Naive thymus-derived CD8-positive, alpha-beta T cell (primary cell): Measurements from ENCODE around the gene GATB. TPM values are rescaled to one million over a fixed set of nuclear protein-coding genes. Genes with fewer than 3 reads are reported as not detected.

Experiments used
- ATAC-seq, 2 donors: fragments of 150-1000 bp; cut with Tn5 transposase in 1 of 2; sonication (Bioruptor Pico), chemical (Tn5 transposase) in 1 of 2; 1 replicate in 1 of 2; 2 replicates in 1 of 2; pipeline ENCODE4 v1.10.0; 2021; ENCODE audit warnings: mild to moderate bottlenecking in 2 of 2, moderate library complexity in 2 of 2
- POLR2A ChIA-PET: fragments of 350-600 bp; sonication (Branson Sonifier 250); formaldehyde crosslinking; loops from one replicate; lab custom pipeline; 2021; ENCODE audit warnings: antibody characterized with exemption; lab: Charles Lee
- DNase-seq, 10 donors: peaks; one replicate each; pipeline versions ENCODE4 v3.0.0 to v3.0.0-alpha.2; 2020 to 2022
- H3K27ac Mint-ChIP-seq, 10 donors: one replicate each; pipeline ENCODE4 v1.8.0; 2020 to 2022; ENCODE audit warnings: mild to moderate bottlenecking in 10 of 10, mixed read lengths in 10 of 10, moderate library complexity in 4 of 10, inconsistent platforms in 1 of 10
- H3K27me3 Mint-ChIP-seq, 5 donors: one replicate each; pipeline ENCODE4 v1.8.0; 2021 to 2022; ENCODE audit warnings: mixed read lengths in 5 of 5
- H3K36me3 Mint-ChIP-seq, 3 donors: one replicate each; pipeline ENCODE4 v1.8.0; 2020 to 2022; ENCODE audit warnings: mixed read lengths in 3 of 3, mild to moderate bottlenecking in 2 of 3, inconsistent platforms in 1 of 3
- H3K4me1 Mint-ChIP-seq, 4 donors: one replicate each; pipeline ENCODE4 v1.8.0; 2021 to 2022; ENCODE audit warnings: mixed read lengths in 4 of 4
- H3K4me3 Mint-ChIP-seq, 10 donors: one replicate each; pipeline ENCODE4 v1.8.0; 2020 to 2022; ENCODE audit warnings: mild to moderate bottlenecking in 10 of 10, mixed read lengths in 10 of 10, moderate library complexity in 6 of 10, inconsistent platforms in 1 of 10
- H3K9me3 Mint-ChIP-seq, 9 donors: one replicate each; pipeline ENCODE4 v1.8.0; 2020 to 2022; ENCODE audit warnings: mixed read lengths in 9 of 9, mild to moderate bottlenecking in 3 of 9, inconsistent platforms in 1 of 9, moderate library complexity in 1 of 9
- polyA plus RNA-seq, 3 donors: library from polyadenylated mRNA; unstranded; fragments of 300-500 nt; fragmentation: Illumina TruSeq; gene quantifications; one replicate each; pipeline ENCODE4 v1.2.3, GENCODE V29; 2021
- total RNA-seq, 8 experiments: library from RNA in 2 of 8; stranded (reverse) in 2 of 8; gene quantifications; one replicate each; pipeline ENCODE4 v1.2.3 and lab custom pipeline; 2021 to 2026

Gene GATB
- total and polyA plus RNA-seq, 5 experiments from 2014 or later: 8.9 to 16.3 (median 13.5) TPM

GRCh38 chr4:151782296-151782695 lies 21.5 kb upstream of the GATB start:
- Mint-ChIP-seq H3K36me3 (no peaks in the 10 kb centered on the region), H3K4me1 (peaks cover 3 to 14% (median 10%) of the 10 kb centered on the region in 4 donors), H3K27ac (no peak overlapping the region), H3K4me3 (no peak overlapping the region), H3K27me3 (peaks cover 0 to 18% (median 4%) of the 10 kb centered on the region in 5 donors), H3K9me3 (no peaks in the 10 kb centered on the region)
- POLR2A ChIA-PET: interaction anchor here (0.6 kb wide), 1 partner anchor 54 kb away, joined by 3 read pairs; no protein-coding TSS in a partner anchor
- no peak for ATAC-seq
- DNase-seq: no peak

GRCh38 chr4:151781026-151781425 lies 20.2 kb upstream of the GATB start:
- DNase-seq (no peak), ATAC-seq (no peak)
- POLR2A ChIA-PET: no interaction called here

GRCh38 chr4:151777471-151777870 lies 16.7 kb upstream of the GATB start:
- no peak overlapping the region for H3K4me3 Mint-ChIP-seq
- H3K27ac Mint-ChIP-seq: no peak overlapping the region
- POLR2A ChIA-PET: interaction anchor here (0.7 kb wide), 1 partner anchor 373 kb away, joined by 3 read pairs; no protein-coding TSS in a partner anchor
- H3K4me1 Mint-ChIP-seq: peaks cover 3 to 9% (median 7%) of the 10 kb centered on the region in 4 donors
- peaks cover 12 to 40% (median 25%) of the 10 kb centered on the region in 9 donors for H3K9me3 Mint-ChIP-seq
- H3K36me3 Mint-ChIP-seq: peaks cover 0 to 30% (median 16%) of the 10 kb centered on the region in 3 donors
- DNase-seq (no peak), ATAC-seq (no peak)
- H3K27me3 Mint-ChIP-seq: peaks cover 2 to 37% (median 11%) of the 10 kb centered on the region in 5 donors

More at GRCh38 chr4:151781026-151781425, 20.2 kb upstream of the GATB start:
- Mint-ChIP-seq H3K4me1 (peaks cover 3 to 14% (median 10%) of the 10 kb centered on the region in 4 donors), H3K36me3 (peaks cover 0 to 7% (median 0%) of the 10 kb centered on the region in 3 donors), H3K27ac (peak overlapping the region in 1 of 10 donors; percentile 36), H3K27me3 (peaks cover 2 to 29% (median 6%) of the 10 kb centered on the region in 5 donors), H3K4me3 (no peak overlapping the region), H3K9me3 (peaks cover under 1 to 7% (median 3%) of the 10 kb centered on the region in 9 donors)

- H3K27ac Mint-ChIP-seq: no peak overlapping the region
- ATAC-seq: no peak
- peaks cover 12 to 41% (median 25%) of the 10 kb centered on the region in 9 donors for H3K9me3 Mint-ChIP-seq
- peaks cover 0 to 30% (median 16%) of the 10 kb centered on the region in 3 donors for H3K36me3 Mint-ChIP-seq
- H3K27me3 Mint-ChIP-seq: peaks cover 2 to 30% (median 9%) of the 10 kb centered on the region in 5 donors
- DNase-seq: no peak
- POLR2A ChIA-PET: no interaction called here
- no peaks in the 10 kb centered on the region for H3K4me1 Mint-ChIP-seq
- no peak overlapping the region for H3K4me3 Mint-ChIP-seq
Observed at GRCh38 chr4:151774324-151774723, 13.5 kb upstream of the GATB start.

GRCh38 chr4:151772274-151772673 lies 11.5 kb upstream of the GATB start:
- Mint-ChIP-seq H3K27me3 (peaks cover 2 to 31% (median 8%) of the 10 kb centered on the region in 5 donors), H3K27ac (no peak overlapping the region), H3K4me1 (no peaks in the 10 kb centered on the region), H3K36me3 (peaks cover 0 to 30% (median 16%) of the 10 kb centered on the region in 3 donors), H3K9me3 (peaks cover 12 to 41% (median 25%) of the 10 kb centered on the region in 9 donors), H3K4me3 (no peak overlapping the region)
- no peak for DNase-seq
- POLR2A ChIA-PET: no interaction called here
- no peak for ATAC-seq

GRCh38 chr4:151771664-151772063 lies 10.9 kb upstream of the GATB start:
- ATAC-seq (no peak), DNase-seq (no peak)
- POLR2A ChIA-PET: no interaction called here
- Mint-ChIP-seq H3K4me3 (no peak overlapping the region), H3K27me3 (peaks cover 0 to 25% (median 6%) of the 10 kb centered on the region in 5 donors), H3K4me1 (no peaks in the 10 kb centered on the region), H3K9me3 (peaks cover 12 to 39% (median 24%) of the 10 kb centered on the region in 9 donors), H3K36me3 (peaks cover 0 to 29% (median 16%) of the 10 kb centered on the region in 3 donors), H3K27ac (no peak overlapping the region)

GRCh38 chr4:151770154-151770553 lies 9.3 kb upstream of the GATB start:
- ATAC-seq: no peak
- POLR2A ChIA-PET: no interaction called here
- H3K36me3 Mint-ChIP-seq: peaks cover 0 to 15% (median 14%) of the 10 kb centered on the region in 3 donors

GRCh38 chr4:151768835-151769234 lies 8.0 kb upstream of the GATB start:
- no peak for ATAC-seq
- no peak for DNase-seq
- POLR2A ChIA-PET: interaction anchor here (0.7 kb wide), 1 partner anchor 63 kb away, joined by 3 read pairs; no protein-coding TSS in a partner anchor
- Mint-ChIP-seq H3K4me1 (no peaks in the 10 kb centered on the region), H3K9me3 (peaks cover 0 to 13% (median 6%) of the 10 kb centered on the region in 9 donors), H3K27me3 (peaks cover 6 to 17% (median 7%) of the 10 kb centered on the region in 5 donors), H3K4me3 (no peak overlapping the region), H3K36me3 (peaks cover 0 to 6% (median 5%) of the 10 kb centered on the region in 3 donors), H3K27ac (no peak overlapping the region)

More at GRCh38 chr4:151770154-151770553, 9.3 kb upstream of the GATB start:
- peaks cover 2 to 24% (median 6%) of the 10 kb centered on the region in 5 donors for H3K27me3 Mint-ChIP-seq
- no peak overlapping the region for H3K27ac Mint-ChIP-seq
- no peaks in the 10 kb centered on the region for H3K4me1 Mint-ChIP-seq
- H3K4me3 Mint-ChIP-seq: no peak overlapping the region
- no peak for DNase-seq
- H3K9me3 Mint-ChIP-seq: peaks cover 11 to 26% (median 18%) of the 10 kb centered on the region in 9 donors

GRCh38 chr4:151766691-151767090 lies 5.9 kb upstream of the GATB start:
- peak in 2 of 10 donors; percentile 6 to 9 for DNase-seq

GRCh38 chr4:151760002-151760401 lies 805 bp downstream of the GATB start:
- peak in 1 of 10 donors; percentile 5 for DNase-seq
- no peak for ATAC-seq
- Mint-ChIP-seq H3K4me1 (peaks cover 13 to 19% (median 18%) of the 10 kb centered on the region in 4 donors), H3K27me3 (peaks cover 0 to 3% (median under 1%) of the 10 kb centered on the region in 5 donors), H3K9me3 (peaks cover 0 to 3% (median 0%) of the 10 kb centered on the region in 9 donors), H3K27ac (peak overlapping the region in 7 of 10 donors; percentile 24 to 99 (median 98)), H3K36me3 (peaks cover 11 to 29% (median 11%) of the 10 kb centered on the region in 3 donors), H3K4me3 (peak overlapping the region; percentile 90 to 100 (median 99))
- POLR2A ChIA-PET: interaction anchor here (1.0 to 1.6 kb wide), 3 partner anchors 660 to 1019 kb away, joined by 3 to 4 read pairs (median 3); partner anchors contain the start of genes ARFIP1, FBXW7 and TIGD4

More at GRCh38 chr4:151766691-151767090, 5.9 kb upstream of the GATB start:
- Mint-ChIP-seq H3K27ac (no peak overlapping the region), H3K36me3 (no peaks in the 10 kb centered on the region), H3K9me3 (peaks cover 0 to 3% (median 0%) of the 10 kb centered on the region in 9 donors), H3K4me3 (no peak overlapping the region), H3K27me3 (peaks cover 3 to 12% (median 7%) of the 10 kb centered on the region in 5 donors), H3K4me1 (peaks cover under 1 to 2% (median 1%) of the 10 kb centered on the region in 4 donors)
- no peak for ATAC-seq
- POLR2A ChIA-PET: no interaction called here

GRCh38 chr4:151753056-151753455 lies 7.8 kb downstream of the GATB start:
- Mint-ChIP-seq H3K27me3 (no peaks in the 10 kb centered on the region), H3K4me1 (peaks cover 0 to 9% (median under 1%) of the 10 kb centered on the region in 4 donors), H3K9me3 (no peaks in the 10 kb centered on the region), H3K4me3 (no peak overlapping the region), H3K36me3 (peaks cover 18 to 79% (median 37%) of the 10 kb centered on the region in 3 donors), H3K27ac (peak overlapping the region in 1 of 10 donors; percentile 61)
- ATAC-seq: no peak
- POLR2A ChIA-PET: no interaction called here
- no peak for DNase-seq

- Mint-ChIP-seq H3K4me1 (peaks cover 0 to 10% (median under 1%) of the 10 kb centered on the region in 4 donors), H3K27me3 (no peaks in the 10 kb centered on the region), H3K9me3 (no peaks in the 10 kb centered on the region), H3K4me3 (no peak overlapping the region), H3K27ac (no peak overlapping the region), H3K36me3 (peaks cover 17 to 73% (median 35%) of the 10 kb centered on the region in 3 donors)
- POLR2A ChIA-PET: no interaction called here
- ATAC-seq: no peak
- DNase-seq: no peak
Observed at GRCh38 chr4:151750156-151750555, 10.7 kb downstream of the GATB start.
